Colon (tissue), 2 donors: Measurements from ENCODE around the gene PAX5.

ENCODE experiments used
- FAIRE-seq: peaks from 2 replicates; lab custom pipeline; 2012; peaks lifted over from hg19 to GRCh38; lab: Jason Lieb, UNC
- donor health status: control.
- donor health status: control.

The PAX5 gene

GRCh38 chr9:36932198-36932597, 101.9 kb downstream of the PAX5 start:
- no peak for FAIRE-seq

GRCh38 chr9:36930941-36931340, 103.1 kb downstream of the PAX5 start:
- FAIRE-seq, result no peak

- FAIRE-seq, result no peak
These were observed 104.8 kb downstream of the PAX5 start for GRCh38 chr9:36929350-36929675.

GRCh38 chr9:36928670-36929349, 105.3 kb downstream of the PAX5 start:
- no peak for FAIRE-seq

GRCh38 chr9:36928210-36928609, 105.9 kb downstream of the PAX5 start:
- no peak for FAIRE-seq

GRCh38 chr9:36924757-36925432, 109.2 kb downstream of the PAX5 start:
- FAIRE-seq, result no peak

- FAIRE-seq, result no peak
These were observed 110.0 kb downstream of the PAX5 start for GRCh38 chr9:36924071-36924470.

- no peak for FAIRE-seq
These were observed 110.9 kb downstream of the PAX5 start for GRCh38 chr9:36923025-36923625.

- no peak for FAIRE-seq
These were observed 111.5 kb downstream of the PAX5 start for GRCh38 chr9:36922548-36922947.

- FAIRE-seq, result no peak
These were observed 119.9 kb downstream of the PAX5 start for GRCh38 chr9:36914212-36914577.

- no peak for FAIRE-seq
These were observed 120.5 kb downstream of the PAX5 start for GRCh38 chr9:36913393-36914211.

GRCh38 chr9:36912620-36913019, 121.4 kb downstream of the PAX5 start:
- no peak for FAIRE-seq

GRCh38 chr9:36911601-36912412, 122.3 kb downstream of the PAX5 start:
- no peak for FAIRE-seq

- FAIRE-seq, result no peak
These were observed 123.0 kb downstream of the PAX5 start for GRCh38 chr9:36911037-36911436.

- no peak for FAIRE-seq
These were observed 127.6 kb downstream of the PAX5 start for GRCh38 chr9:36906492-36906891.

GRCh38 chr9:36905101-36906066, 128.7 kb downstream of the PAX5 start:
- FAIRE-seq, result no peak

- FAIRE-seq, result no peak
These were observed 130.3 kb downstream of the PAX5 start for GRCh38 chr9:36903541-36904435.

GRCh38 chr9:36902861-36903524, 131.1 kb downstream of the PAX5 start:
- no peak for FAIRE-seq

GRCh38 chr9:36902080-36902716, 131.9 kb downstream of the PAX5 start:
- FAIRE-seq, result no peak
